RWPE2 (cell line): Measurements from ENCODE around the gene RAPGEF2.

Experiments
- ATAC-seq: fragments of 200-7000 bp; cut with Tn5 transposase; 3 replicates; pipeline ENCODE4 v1.9.1; 2021; ENCODE audit warnings: low read depth
- DNase-seq: peaks from one replicate; pipeline ENCODE4 v3.0.0-alpha.2; 2020; ENCODE audit warnings: low spot score
- H3K27ac ChIP-seq: fragments of 450-650 bp; 2 replicates; pipeline ENCODE4 v1.5.1; 2017; ENCODE audit warnings: mild to moderate bottlenecking; ENCODE audit not compliant: poor library complexity, severe bottlenecking
- H3K27me3 ChIP-seq: fragments of 250-450 bp; sonication (Bioruptor Pico); 2 replicates; pipeline ENCODE4 v1.5.1; 2021; ENCODE audit warnings: mild to moderate bottlenecking, moderate library complexity; ENCODE audit not compliant: insufficient read depth, poor library complexity, severe bottlenecking
- H3K36me3 ChIP-seq: fragments of 250-450 bp; sonication (Bioruptor Pico); 2 replicates; pipeline ENCODE4 v1.5.1; 2020; ENCODE audit warnings: low read depth, mild to moderate bottlenecking, moderate library complexity
- H3K4me1 ChIP-seq: fragments of 250-450 bp; sonication (Bioruptor Pico); 2 replicates; pipeline ENCODE4 v1.5.1; 2021; ENCODE audit warnings: mild to moderate bottlenecking, moderate library complexity; ENCODE audit not compliant: insufficient read depth, poor library complexity, severe bottlenecking
- H3K4me3 ChIP-seq: fragments of 250-450 bp; sonication (Bioruptor Pico); 2 replicates; pipeline ENCODE4 v1.5.1; 2021; ENCODE audit warnings: mild to moderate bottlenecking, moderate library complexity; ENCODE audit not compliant: severe bottlenecking
- H3K9me3 ChIP-seq: fragments of 250-450 bp; sonication (Bioruptor Pico); 2 replicates; pipeline ENCODE4 v1.5.1; 2021; ENCODE audit warnings: mild to moderate bottlenecking, moderate library complexity; ENCODE audit not compliant: severe bottlenecking
- CTCF ChIP-seq: fragments of 450-650 bp; IDR thresholded peaks from one replicate; pipeline ENCODE4 v1.5.1; 2017; ENCODE audit warnings: mild to moderate bottlenecking, moderate library complexity; ENCODE audit not compliant: poor library complexity, severe bottlenecking

RAPGEF2 gene

GRCh38 chr4:159298502-159298901, 195.6 kb downstream of the RAPGEF2 start:
- DNase-seq: no peak
- Histone ChIP-seq H3K9me3 (no peaks in the 10 kb centered on the region), H3K4me1 (peaks cover 52% of the 10 kb centered on the region), H3K36me3 (no peaks in the 10 kb centered on the region), H3K27me3 (no peaks in the 10 kb centered on the region), H3K27ac (peak overlapping the region; percentile 95), H3K4me3 (peak overlapping the region; percentile 16)
- TF ChIP-seq CTCF: no peak
- peak; percentile 91 for ATAC-seq

- TF ChIP-seq CTCF: no peak
- Histone ChIP-seq H3K27ac (no peak overlapping the region), H3K4me3 (no peak overlapping the region), H3K27me3 (no peaks in the 10 kb centered on the region), H3K9me3 (no peaks in the 10 kb centered on the region), H3K36me3 (0 out of 2 replicates have a peak, but pooled peaks cover 3% of the 10 kb centered on the region), H3K4me1 (peaks cover 21% of the 10 kb centered on the region)
- DNase-seq (no peak), ATAC-seq (no peak)
These were observed 200.6 kb downstream of the RAPGEF2 start for GRCh38 chr4:159303435-159303834.

- no peak for DNase-seq
- Histone ChIP-seq H3K4me3 (no peak overlapping the region), H3K27me3 (no peaks in the 10 kb centered on the region), H3K36me3 (0 out of 2 replicates have a peak, but pooled peaks cover 3% of the 10 kb centered on the region), H3K4me1 (peaks cover 10% of the 10 kb centered on the region), H3K27ac (no peak overlapping the region), H3K9me3 (no peaks in the 10 kb centered on the region)
- no peak for TF ChIP-seq CTCF
- no peak for ATAC-seq
These were observed 202.2 kb downstream of the RAPGEF2 start for GRCh38 chr4:159305129-159305528.

- H3K36me3 ChIP-seq: 0 out of 2 replicates have a peak, but pooled peaks cover 3% of the 10 kb centered on the region
- H3K4me3 ChIP-seq: no peak overlapping the region
- peak overlapping the region; percentile 46 for H3K27ac ChIP-seq
- no peak for DNase-seq
- H3K9me3 ChIP-seq: no peaks in the 10 kb centered on the region
- no peak for TF ChIP-seq CTCF
- no peaks in the 10 kb centered on the region for H3K27me3 ChIP-seq
- peaks cover 5% of the 10 kb centered on the region for H3K4me1 ChIP-seq
- no peak for ATAC-seq
These were observed 205.1 kb downstream of the RAPGEF2 start for GRCh38 chr4:159307929-159308328.

GRCh38 chr4:159308566-159309340, 205.9 kb downstream of the RAPGEF2 start:
- H3K4me1 ChIP-seq: peaks cover 5% of the 10 kb centered on the region
- H3K27me3 ChIP-seq: no peaks in the 10 kb centered on the region
- peak overlapping the region; percentile 46 for H3K27ac ChIP-seq
- H3K9me3 ChIP-seq: no peaks in the 10 kb centered on the region
- H3K36me3 ChIP-seq: 0 out of 2 replicates have a peak, but pooled peaks cover 3% of the 10 kb centered on the region
- no peak for DNase-seq
- no peak for TF ChIP-seq CTCF
- peak; percentile 82 for ATAC-seq
- no peak overlapping the region for H3K4me3 ChIP-seq
